GOT3 (cell line): ENCODE data around the gene XG.
"Not testable (repeated sequence)": the region's sequence is repeated elsewhere in the genome, so short reads cannot be mapped to it uniquely, and the experiment has no call there.

Source experiments
- DNase-seq: peaks from one replicate; lab custom pipeline; 2025; ENCODE audit warnings: mixed read lengths; lab: John Stamatoyannopoulos, UW

The XG gene

GRCh38 chrX:2780472-2781225, 28.8 kb downstream of the XG start:
- not testable (repeated sequence) for DNase-seq

DNA sequence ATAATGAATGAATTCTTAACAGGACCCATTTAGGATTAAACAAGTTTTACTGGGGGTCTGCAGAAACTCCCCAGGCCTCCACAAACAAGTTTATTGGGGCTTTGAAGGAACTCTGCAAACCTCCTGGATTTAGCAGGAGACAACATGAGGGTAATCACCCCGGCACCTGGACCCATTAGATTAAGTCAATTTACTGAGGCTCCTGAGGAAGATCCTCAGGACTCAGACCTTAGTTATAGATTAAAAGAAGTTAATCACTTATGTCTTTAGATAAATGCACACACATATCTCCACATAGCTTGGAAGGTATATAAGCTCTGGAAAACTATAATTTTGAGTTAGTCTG, 29.4 kb downstream of the XG start:
- no peak for DNase-seq

GRCh38 chrX:2781698-2782097, 29.9 kb downstream of the XG start:
- DNase-seq, result no peak

DNA sequence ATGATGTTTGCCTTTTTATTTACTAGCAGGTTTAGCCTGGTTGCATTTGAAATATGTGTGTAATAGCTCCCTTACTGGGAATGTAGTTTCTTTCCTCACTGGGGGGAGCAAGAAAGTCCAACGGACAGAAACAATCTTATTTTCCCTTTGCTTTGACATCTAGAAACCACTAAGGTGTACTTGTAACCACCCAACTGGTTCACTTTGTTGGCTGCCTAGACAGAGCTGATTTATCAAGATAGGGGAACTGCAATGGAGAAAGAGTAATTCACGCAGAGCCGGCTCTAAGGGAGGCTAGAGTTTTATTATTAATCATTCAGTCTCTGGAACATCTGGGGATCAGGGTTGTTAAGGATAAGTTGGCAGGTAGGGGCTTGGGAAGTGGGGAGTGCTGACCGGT, 30.3 kb downstream of the XG start:
- DNase-seq, result no peak

DNA sequence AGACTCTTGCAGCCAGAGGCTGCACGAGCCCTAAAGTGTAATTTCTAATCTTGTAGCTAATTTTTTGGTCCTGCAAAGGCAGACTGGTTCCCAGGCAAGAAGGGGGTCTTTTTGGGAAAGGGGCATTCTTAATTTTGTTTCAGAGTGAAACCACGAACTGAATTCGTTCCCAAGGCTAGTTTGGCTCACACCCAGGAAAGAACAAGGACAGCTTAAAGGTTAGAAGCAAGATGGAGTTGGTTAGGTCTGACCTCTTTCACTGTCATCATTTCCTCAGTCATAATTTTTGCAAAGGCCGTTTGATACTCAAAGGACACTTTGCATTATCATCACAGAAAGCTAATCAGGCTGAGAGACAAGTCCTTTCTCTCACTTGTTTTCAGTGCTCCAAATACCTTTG, 30.9 kb downstream of the XG start:
- DNase-seq, result no peak

DNA sequence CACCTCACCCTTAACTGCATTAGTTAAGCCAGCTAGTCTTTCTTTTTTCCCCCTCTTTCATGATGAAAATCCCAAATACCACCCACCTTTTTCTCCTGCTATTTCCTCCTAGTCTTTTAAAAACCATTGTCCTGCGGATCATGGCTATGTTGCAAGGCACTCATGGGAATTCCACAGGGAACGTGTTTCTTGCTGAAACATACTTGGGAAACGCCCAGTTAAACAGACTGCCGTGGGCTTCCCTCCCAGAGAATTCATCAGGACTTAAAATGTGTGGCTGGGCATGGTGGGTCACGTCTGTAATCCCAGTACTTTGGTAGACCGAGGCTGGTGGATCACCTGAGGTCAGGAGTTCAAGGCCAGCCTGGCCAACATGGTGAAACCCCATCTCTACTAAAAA, 32.2 kb downstream of the XG start:
- DNase-seq, result no peak

GRCh38 chrX:2785538-2785937, 33.7 kb downstream of the XG start:
- no peak for DNase-seq

DNA sequence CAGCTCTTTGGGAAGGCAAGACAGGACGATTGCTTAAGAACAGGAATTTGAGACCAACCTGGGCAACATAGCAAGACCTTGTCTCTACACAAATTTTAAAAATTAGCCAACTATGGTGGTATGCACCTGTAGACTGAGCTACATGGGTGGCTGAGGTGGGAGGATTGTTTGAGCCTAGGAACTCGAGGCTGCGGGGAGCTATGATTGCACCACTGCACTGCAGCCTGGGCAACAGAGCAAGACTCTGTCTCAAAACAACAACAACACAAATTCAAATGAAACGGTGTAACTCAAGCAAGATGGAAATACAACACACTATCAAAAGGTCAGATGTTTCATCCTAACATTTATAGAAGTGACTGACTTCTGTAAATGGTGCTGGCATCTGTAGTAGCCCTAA, 37.1 kb downstream of the XG start:
- no peak for DNase-seq

DNA sequence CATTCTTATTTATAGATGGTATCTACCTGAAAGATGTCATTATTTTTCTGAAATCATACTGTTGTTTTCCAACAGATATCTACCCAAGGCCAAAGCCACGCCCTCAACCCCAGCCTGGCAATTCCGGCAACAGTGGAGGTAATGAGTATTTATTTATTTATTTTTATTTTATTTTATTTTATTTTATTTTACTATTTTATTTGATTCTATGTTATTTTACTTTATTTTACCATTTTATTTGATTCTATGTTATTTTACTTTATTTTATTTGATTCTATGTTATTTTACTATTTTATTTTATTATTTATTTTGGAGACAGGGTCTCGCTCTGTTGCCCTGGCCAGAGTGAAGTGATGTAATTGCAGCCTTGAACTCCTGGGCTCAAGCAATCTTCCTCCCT, 37.7 kb downstream of the XG start:
- no peak for DNase-seq

- no peak for DNase-seq
Observed at GRCh38 chrX:2793752-2794151, 41.9 kb downstream of the XG start.

- no peak for DNase-seq
Observed at GRCh38 chrX:2794336-2794735, 42.5 kb downstream of the XG start.

- DNase-seq, result not testable (repeated sequence)
Observed at GRCh38 chrX:2796808-2797207, 45.0 kb downstream of the XG start.

DNA sequence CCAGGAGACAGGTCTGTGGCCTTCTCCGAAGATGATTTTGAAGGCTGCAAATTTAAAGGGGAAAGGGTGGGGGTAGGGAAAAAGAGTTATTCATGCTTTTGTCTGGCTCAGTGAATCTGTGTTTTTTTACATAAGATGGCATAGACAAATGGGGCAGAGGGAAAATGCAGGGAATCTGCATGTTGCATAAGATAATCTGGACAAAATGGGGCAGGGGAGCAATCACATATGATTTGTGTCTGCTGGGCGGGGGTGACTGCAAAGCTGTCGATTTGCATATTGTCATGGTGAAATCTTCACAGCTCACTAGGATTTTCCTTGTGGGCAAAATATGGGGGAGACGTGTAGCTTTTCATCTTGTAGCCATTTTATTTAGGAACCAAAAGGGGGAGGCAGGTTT, 47.5 kb downstream of the XG start:
- no peak for DNase-seq

- DNase-seq, result not testable (repeated sequence)
Observed at GRCh38 chrX:2799980-2800379, 48.1 kb downstream of the XG start.

GRCh38 chrX:2801223-2801622, 49.4 kb downstream of the XG start:
- DNase-seq, result no peak

DNA sequence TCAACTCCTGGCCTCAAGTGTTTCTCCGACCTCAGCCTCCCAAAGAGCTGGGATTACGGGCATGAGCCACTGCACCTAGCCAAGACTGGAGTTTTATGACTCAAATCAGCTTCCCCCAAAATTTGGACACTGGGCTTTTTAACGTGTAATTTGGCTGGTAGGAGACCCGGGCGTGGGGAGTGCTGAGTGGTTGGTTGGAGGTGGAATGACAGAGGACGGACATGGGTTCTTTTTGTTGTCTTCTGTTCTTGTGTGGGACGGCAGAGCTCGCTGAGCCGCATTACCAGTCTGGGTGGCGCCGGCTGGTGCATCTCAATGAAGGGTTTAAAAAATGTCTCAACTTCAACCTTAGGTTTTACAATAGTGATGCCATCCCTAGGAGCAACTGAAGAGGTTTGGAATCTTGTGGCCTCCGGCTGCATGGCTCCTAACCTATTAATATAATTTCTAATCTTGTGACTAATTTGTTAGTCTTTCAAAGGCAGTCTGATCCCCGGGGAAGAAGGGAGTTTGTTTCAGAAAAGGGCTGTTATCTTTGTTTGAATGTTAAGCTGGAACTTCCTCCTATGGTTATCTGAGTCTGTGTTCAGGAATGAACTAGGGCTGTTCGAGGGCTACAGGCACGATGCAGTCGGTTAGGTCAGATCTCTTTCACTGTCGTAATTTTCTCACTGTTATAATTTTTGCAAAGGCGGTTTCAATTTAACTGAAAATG, 50.7 kb downstream of the XG start:
- not testable (repeated sequence) for DNase-seq

DNA sequence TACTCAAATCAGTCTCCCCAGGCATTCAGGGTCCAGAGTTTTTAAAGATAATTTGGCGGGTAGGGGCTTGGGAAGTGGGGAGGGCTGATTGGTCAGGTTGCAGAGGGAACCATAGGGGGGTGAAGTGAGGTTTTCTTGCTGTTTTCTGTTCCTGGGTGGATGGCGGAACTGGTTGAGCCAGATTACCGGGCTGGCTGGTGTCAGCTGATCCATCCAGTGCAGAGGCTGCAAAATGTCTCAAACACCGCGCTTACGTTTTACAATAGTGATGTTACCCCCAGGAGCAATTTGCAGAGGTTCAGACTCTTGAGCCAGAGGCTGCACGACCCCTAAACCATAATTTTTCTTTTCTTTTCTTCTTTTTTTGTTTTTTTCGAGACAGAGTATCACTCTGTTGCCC, 51.6 kb downstream of the XG start:
- DNase-seq, result not testable (repeated sequence)

DNA sequence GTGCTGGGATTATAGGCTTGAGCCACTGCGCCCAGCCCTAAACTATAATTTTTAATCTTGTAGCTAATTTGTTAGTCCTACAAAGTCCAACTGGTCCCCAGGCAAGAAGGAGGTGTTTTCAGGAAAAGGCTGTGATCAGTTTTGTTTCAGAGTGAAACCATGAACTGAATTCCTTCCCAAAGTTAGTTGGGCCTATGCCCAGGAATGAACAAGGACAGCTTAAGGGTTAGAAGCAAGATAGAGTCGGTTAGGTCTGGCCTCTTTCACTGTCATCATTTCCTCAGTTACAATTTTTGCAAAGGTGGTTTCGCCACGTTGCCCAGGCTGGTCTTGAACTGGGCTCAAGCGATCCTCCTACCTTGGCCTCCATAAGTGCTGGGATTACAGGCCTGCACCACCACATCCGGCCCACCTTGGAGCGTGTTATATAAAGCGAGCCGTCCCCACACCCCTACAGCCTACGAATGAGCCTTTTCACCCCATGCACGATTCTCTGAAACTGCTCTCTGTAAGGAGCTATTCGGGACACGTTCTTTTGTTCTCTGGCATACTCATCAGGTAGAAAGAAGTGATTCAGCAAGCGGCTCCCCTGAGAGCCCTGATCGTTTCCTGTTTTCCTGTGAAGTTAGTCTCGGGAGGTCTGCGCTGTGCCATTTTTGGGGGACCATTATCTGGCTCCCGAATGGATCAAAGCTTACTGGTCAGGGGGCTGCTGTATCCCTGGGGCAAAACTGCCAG, 52.4 kb downstream of the XG start:
- DNase-seq, result not testable (repeated sequence)

DNA sequence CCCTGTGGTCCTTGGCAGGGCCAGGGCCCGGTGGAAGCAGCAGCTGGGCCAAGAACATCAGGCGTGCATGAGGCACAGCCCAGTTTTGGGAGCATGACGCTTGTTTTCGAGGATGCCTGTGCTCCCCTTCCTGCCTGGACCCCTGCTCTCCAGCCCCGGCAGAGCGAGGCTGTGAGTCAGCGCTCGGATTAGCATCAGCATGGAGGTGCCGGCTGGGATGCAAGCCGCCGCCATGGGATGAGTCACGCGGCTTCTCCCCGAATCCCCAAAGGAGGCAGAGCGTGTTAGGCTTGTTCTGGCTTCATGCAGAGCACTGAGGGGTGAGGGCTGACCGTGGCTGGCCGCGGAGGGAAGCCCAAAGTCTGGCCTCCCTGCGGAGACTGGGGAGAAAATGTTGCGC, 53.0 kb downstream of the XG start:
- peak; percentile 61 for DNase-seq

- no peak for DNase-seq
Observed at GRCh38 chrX:2811271-2811670, 59.4 kb downstream of the XG start.

- not testable (repeated sequence) for DNase-seq
Observed at GRCh38 chrX:2812161-2812907, 60.5 kb downstream of the XG start.

GRCh38 chrX:2817036-2817435, 65.2 kb downstream of the XG start:
- no peak for DNase-seq
